OCI-LY3 (cell line): ENCODE data around the gene SAMD8.

Experiments used
- H2AFZ ChIP-seq: fragments of 200-600, 300-600 bp; shearing (Covaris generic); 2 replicates; pipeline ENCODE4 v1.6.0; 2014; ENCODE audit warnings: antibody characterized with exemption, low read depth, low read length
- H3K27ac ChIP-seq: fragments of 200-600, 300-600 bp; sonication (generic); 2 replicates; pipeline ENCODE4 v1.5.1; 2014; ENCODE audit warnings: mild to moderate bottlenecking, low read length, moderate library complexity, mixed read lengths
- H3K27me3 ChIP-seq: fragments of 200-600, 300-600 bp; sonication (generic); 2 replicates; pipeline ENCODE4 v1.6.1; 2014; ENCODE audit warnings: low read depth, low read length, mixed read lengths
- H3K36me3 ChIP-seq: fragments of 200-600, 300-600 bp; sonication (generic); replicated peaks from 2 replicates; pipeline ENCODE3; 2014; ENCODE audit warnings: low read depth, low read length, mixed read lengths
- H3K4me1 ChIP-seq: fragments of 300-600, 200-600 bp; sonication (generic); 2 replicates; pipeline ENCODE4 v1.6.1; 2014; ENCODE audit warnings: low read length, mixed read lengths
- H3K4me2 ChIP-seq: fragments of 200-600, 300-600 bp; sonication (generic); 2 replicates; pipeline ENCODE4 v1.6.1; 2014; ENCODE audit warnings: low read length, mixed read lengths
- H3K4me3 ChIP-seq: fragments of 300-600, 200-600 bp; sonication (generic); 2 replicates; pipeline ENCODE4 v1.5.1; 2014; ENCODE audit warnings: antibody characterized with exemption, mild to moderate bottlenecking, low read length, moderate library complexity
- H3K79me2 ChIP-seq: fragments of 300-600, 200-600 bp; shearing (Covaris generic); 2 replicates; pipeline ENCODE4 v1.6.1; 2014; ENCODE audit warnings: mild to moderate bottlenecking, low read length, mixed read lengths
- H3K9ac ChIP-seq: fragments of 300-600, 200-600 bp; shearing (Covaris generic); 2 replicates; pipeline ENCODE4 v1.6.0; 2014; ENCODE audit warnings: mild to moderate bottlenecking, low read length, moderate library complexity
- H3K9me3 ChIP-seq: fragments of 200-600, 300-600 bp; shearing (Covaris generic); 2 replicates; pipeline ENCODE4 v1.6.1; 2014; ENCODE audit warnings: low read length, mixed read lengths; ENCODE audit not compliant: insufficient read depth
- H4K20me1 ChIP-seq: fragments of 200-600, 300-600 bp; sonication (generic); 2 replicates; pipeline ENCODE4 v1.6.1; 2016; ENCODE audit warnings: low read length, mixed read lengths; ENCODE audit not compliant: insufficient read depth
- CTCF ChIP-seq: fragments of 200-600, 300-600 bp; sonication (generic); IDR thresholded peaks from 2 replicates; pipeline ENCODE4 v1.5.1; 2014; ENCODE audit warnings: antibody characterized with exemption, low read length, low read depth
- EZH2phosphoT487 ChIP-seq: fragments of 200-600 bp; shearing (Covaris generic); IDR thresholded peaks from 2 replicates; pipeline ENCODE4 v1.6.1; 2018; ENCODE audit warnings: antibody characterized with exemption, mixed run types, low read depth

Gene SAMD8

GRCh38 chr10:75072727-75073126, 38.7 kb upstream of the SAMD8 start:
- Histone ChIP-seq H2AFZ (no peak overlapping the region), H3K9ac (no peak overlapping the region), H4K20me1 (no peaks in the 10 kb centered on the region), H3K79me2 (no peaks in the 10 kb centered on the region), H3K4me1 (no peaks in the 10 kb centered on the region), H3K36me3 (no peaks in the 10 kb centered on the region), H3K27me3 (no peaks in the 10 kb centered on the region), H3K27ac (no peak overlapping the region), H3K4me2 (no peak overlapping the region), H3K4me3 (no peak overlapping the region), H3K9me3 (no peaks in the 10 kb centered on the region)
- TF ChIP-seq EZH2phosphoT487 (no peak), CTCF (no peak)

GRCh38 chr10:75073442-75073841, 38.0 kb upstream of the SAMD8 start:
- Histone ChIP-seq H3K4me1 (no peaks in the 10 kb centered on the region), H4K20me1 (no peaks in the 10 kb centered on the region), H2AFZ (no peak overlapping the region), H3K9ac (no peak overlapping the region), H3K36me3 (no peaks in the 10 kb centered on the region), H3K9me3 (no peaks in the 10 kb centered on the region), H3K27me3 (no peaks in the 10 kb centered on the region), H3K4me2 (no peak overlapping the region), H3K79me2 (no peaks in the 10 kb centered on the region), H3K27ac (no peak overlapping the region), H3K4me3 (no peak overlapping the region)
- TF ChIP-seq EZH2phosphoT487 (no peak), CTCF (no peak)

- H3K79me2 ChIP-seq: no peaks in the 10 kb centered on the region
- no peak overlapping the region for H2AFZ ChIP-seq
- H3K9ac ChIP-seq: no peak overlapping the region
- H4K20me1 ChIP-seq: no peaks in the 10 kb centered on the region
- no peak overlapping the region for H3K4me2 ChIP-seq
- H3K4me3 ChIP-seq: no peak overlapping the region
- no peaks in the 10 kb centered on the region for H3K27me3 ChIP-seq
- no peaks in the 10 kb centered on the region for H3K9me3 ChIP-seq
- no peaks in the 10 kb centered on the region for H3K36me3 ChIP-seq
- no peaks in the 10 kb centered on the region for H3K4me1 ChIP-seq
- H3K27ac ChIP-seq: no peak overlapping the region
- TF ChIP-seq EZH2phosphoT487: no peak
- TF ChIP-seq CTCF: no peak
Measured at GRCh38 chr10:75074711-75075445, 36.6 kb upstream of the SAMD8 start.

- no peaks in the 10 kb centered on the region for H3K36me3 ChIP-seq
- no peaks in the 10 kb centered on the region for H3K27me3 ChIP-seq
- H3K9ac ChIP-seq: no peak overlapping the region
- H3K9me3 ChIP-seq: no peaks in the 10 kb centered on the region
- H3K27ac ChIP-seq: no peak overlapping the region
- H4K20me1 ChIP-seq: no peaks in the 10 kb centered on the region
- H3K79me2 ChIP-seq: no peaks in the 10 kb centered on the region
- H3K4me1 ChIP-seq: no peaks in the 10 kb centered on the region
- H3K4me3 ChIP-seq: no peak overlapping the region
- no peak overlapping the region for H3K4me2 ChIP-seq
- TF ChIP-seq EZH2phosphoT487: no peak
- no peak for TF ChIP-seq CTCF
- no peak overlapping the region for H2AFZ ChIP-seq
Measured at GRCh38 chr10:75076348-75076747, 35.1 kb upstream of the SAMD8 start.
